Activated CD4-positive, alpha-beta T cell treated with anti-CD3 and anti-CD28 coated beads, Interleukin-10, Interleukin-2, amounts not matched to agents 100 ng/mL and 50 ng/mL, durations not matched to agents 16 hours and 8 hours (primary cell): Measurements from ENCODE around the gene VWA8.
"Not testable (repeated sequence)": the region's sequence is repeated elsewhere in the genome, so short reads cannot be mapped to it uniquely, and the experiment has no call there.

ENCODE experiments used
- DNase-seq: peaks from one replicate; pipeline ENCODE4 v3.0.0-alpha.2; 2020

Gene VWA8

GRCh38 chr13:41791056-41791455 is 169.9 kb downstream of the VWA8 start:
- DNase-seq, result no peak

- DNase-seq, result no peak
These were observed 172.4 kb downstream of the VWA8 start for GRCh38 chr13:41788552-41788951.

- DNase-seq, result no peak
These were observed 175.3 kb downstream of the VWA8 start for GRCh38 chr13:41785402-41786172.

- no peak for DNase-seq
These were observed 178.8 kb downstream of the VWA8 start for GRCh38 chr13:41782086-41782485.

GRCh38 chr13:41780715-41781706 is 179.9 kb downstream of the VWA8 start:
- DNase-seq, result no peak

GRCh38 chr13:41775251-41775650 is 185.7 kb downstream of the VWA8 start:
- no peak for DNase-seq

GRCh38 chr13:41774605-41775218 is 186.2 kb downstream of the VWA8 start:
- DNase-seq, result no peak

- DNase-seq, result no peak
These were observed 193.1 kb downstream of the VWA8 start for GRCh38 chr13:41767801-41768200.

- DNase-seq, result no peak
These were observed 194.5 kb downstream of the VWA8 start for GRCh38 chr13:41766439-41766838.

- DNase-seq, result no peak
These were observed 195.1 kb downstream of the VWA8 start for GRCh38 chr13:41765813-41766212.

GRCh38 chr13:41765020-41765419 is 195.9 kb downstream of the VWA8 start:
- no peak for DNase-seq

GRCh38 chr13:41764558-41764957 is 196.4 kb downstream of the VWA8 start:
- no peak for DNase-seq

- DNase-seq, result no peak
These were observed 197.1 kb downstream of the VWA8 start for GRCh38 chr13:41763782-41764181.

- no peak for DNase-seq
These were observed 198.1 kb downstream of the VWA8 start for GRCh38 chr13:41762796-41763195.

GRCh38 chr13:41756198-41756880 is 204.6 kb downstream of the VWA8 start:
- DNase-seq, result no peak

- DNase-seq, result no peak
These were observed 209.0 kb downstream of the VWA8 start for GRCh38 chr13:41751734-41752445.

- DNase-seq, result no peak
These were observed 209.6 kb downstream of the VWA8 start for GRCh38 chr13:41751277-41751676.

GRCh38 chr13:41746259-41746658 is 214.7 kb downstream of the VWA8 start:
- no peak for DNase-seq

- not testable (repeated sequence) for DNase-seq
These were observed 215.4 kb downstream of the VWA8 start for GRCh38 chr13:41745496-41745895.

GRCh38 chr13:41742917-41743552 is 217.9 kb downstream of the VWA8 start:
- no peak for DNase-seq

- DNase-seq, result no peak
These were observed 220.4 kb downstream of the VWA8 start for GRCh38 chr13:41740479-41740878.
